WTC11 (cell line): Measurements from ENCODE around the gene ZFY.

Experiments
- CBFB ChIP-seq: sonication (generic); formaldehyde crosslinking; IDR thresholded peaks from 2 replicates; pipeline ENCODE4 v1.8.1; 2022; ENCODE audit warnings: mild to moderate bottlenecking, low read depth, missing genetic modification reagents
- CTCF ChIP-seq: fragments of 200-600 bp; IDR thresholded peaks from 2 replicates; pipeline ENCODE4 v1.8.0; 2022; ENCODE audit warnings: antibody characterized with exemption
- FOXJ3 ChIP-seq: sonication (generic); formaldehyde crosslinking; IDR thresholded peaks from 2 replicates; pipeline ENCODE4 v1.9.0; 2021; ENCODE audit warnings: missing genetic modification reagents, mild to moderate bottlenecking, borderline replicate concordance
- MAX ChIP-seq: sonication (generic); formaldehyde crosslinking; IDR thresholded peaks from 2 replicates; pipeline ENCODE4 v1.8.0; 2022; ENCODE audit warnings: mild to moderate bottlenecking, missing genetic modification reagents
- MLX ChIP-seq: sonication (generic); formaldehyde crosslinking; IDR thresholded peaks from 2 replicates; pipeline ENCODE4 v1.8.1; 2023; ENCODE audit warnings: mild to moderate bottlenecking, missing genetic modification reagents, moderate library complexity
- NFYB ChIP-seq: sonication (generic); formaldehyde crosslinking; conservative IDR thresholded peaks from 2 replicates; pipeline ENCODE4 v1.8.0; 2022; ENCODE audit warnings: low read depth, missing genetic modification reagents
- NR2C2 ChIP-seq: sonication (generic); formaldehyde crosslinking; IDR thresholded peaks from 2 replicates; pipeline ENCODE4 v1.8.0; 2022; ENCODE audit warnings: mild to moderate bottlenecking, missing genetic modification reagents
- TCF7 ChIP-seq: sonication (generic); formaldehyde crosslinking; IDR thresholded peaks from 2 replicates; pipeline ENCODE4 v1.8.0; 2022; ENCODE audit warnings: mild to moderate bottlenecking, low read depth, missing genetic modification reagents, moderate library complexity
- ZNF121 ChIP-seq: sonication (generic); formaldehyde crosslinking; IDR thresholded peaks from 2 replicates; pipeline ENCODE4 v1.8.0; 2023; ENCODE audit warnings: missing genetic modification reagents
- ZNF232 ChIP-seq: sonication (generic); formaldehyde crosslinking; IDR thresholded peaks from 2 replicates; pipeline ENCODE4 v1.8.0; 2022; ENCODE audit warnings: mild to moderate bottlenecking, missing genetic modification reagents
- ZNF423 ChIP-seq: fragments of 250-450 bp; sonication (Bioruptor Pico); IDR thresholded peaks from 2 replicates; pipeline ENCODE4 v2.1.2; 2022; ENCODE audit warnings: mild to moderate bottlenecking, moderate library complexity
- TF ChIP-seq, protein P1 (sequence below): sonication (generic); formaldehyde crosslinking; IDR thresholded peaks from 2 replicates; pipeline ENCODE4 v1.8.1; 2023; ENCODE audit warnings: mild to moderate bottlenecking, missing genetic modification reagents, moderate library complexity

GRCh38 chrY:2907356-2907755 is 27.8 kb upstream of the ZFY start:
- TF ChIP-seq CTCF (no peak), MAX (CRISPR knock-in tag) (no peak), MLX (no peak), NR2C2 (CRISPR knock-in tag) (no peak), ZNF232 (CRISPR knock-in tag) (no peak), NFYB (CRISPR knock-in tag) (no peak), TCF7 (CRISPR knock-in tag) (no peak), ZNF121 (no peak), FOXJ3 (CRISPR knock-in tag) (no peak), CBFB (no peak), ZNF423 (no peak)
- TF ChIP-seq, protein P1, sequence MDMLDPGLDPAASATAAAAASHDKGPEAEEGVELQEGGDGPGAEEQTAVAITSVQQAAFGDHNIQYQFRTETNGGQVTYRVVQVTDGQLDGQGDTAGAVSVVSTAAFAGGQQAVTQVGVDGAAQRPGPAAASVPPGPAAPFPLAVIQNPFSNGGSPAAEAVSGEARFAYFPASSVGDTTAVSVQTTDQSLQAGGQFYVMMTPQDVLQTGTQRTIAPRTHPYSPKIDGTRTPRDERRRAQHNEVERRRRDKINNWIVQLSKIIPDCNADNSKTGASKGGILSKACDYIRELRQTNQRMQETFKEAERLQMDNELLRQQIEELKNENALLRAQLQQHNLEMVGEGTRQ (CRISPR knock-in tag) = no peak
